ENCODE measurements around the gene SDCCAG8. TPM values are rescaled to one million over a fixed set of nuclear protein-coding genes. Genes with fewer than 3 reads are reported as not detected.

SDCCAG8 gene
- total and polyA plus RNA-seq, 2 experiments from 2014 or later, result 28.0 to 66.7 TPM

DNA sequence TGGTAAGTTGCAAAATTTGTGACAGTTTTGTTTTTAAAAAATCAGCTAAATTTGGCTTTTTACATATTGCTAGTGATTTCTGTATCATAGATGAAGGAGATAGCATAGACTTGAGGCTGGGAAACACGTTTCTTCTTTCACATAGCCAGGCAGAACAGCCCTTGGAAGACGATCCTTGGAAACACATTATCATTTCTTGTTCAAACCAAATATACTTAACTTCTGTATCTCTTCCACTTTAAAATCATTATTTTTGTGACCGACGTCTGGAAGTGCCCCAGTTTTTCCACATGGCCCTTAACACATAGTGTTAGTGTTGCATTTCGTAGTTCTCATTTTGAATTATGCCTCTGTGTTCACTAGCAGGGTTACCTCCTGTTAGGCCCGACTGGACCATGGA is 193.5 kb downstream of the SDCCAG8 start (continued):
- TF ChIP-seq, protein P1, sequence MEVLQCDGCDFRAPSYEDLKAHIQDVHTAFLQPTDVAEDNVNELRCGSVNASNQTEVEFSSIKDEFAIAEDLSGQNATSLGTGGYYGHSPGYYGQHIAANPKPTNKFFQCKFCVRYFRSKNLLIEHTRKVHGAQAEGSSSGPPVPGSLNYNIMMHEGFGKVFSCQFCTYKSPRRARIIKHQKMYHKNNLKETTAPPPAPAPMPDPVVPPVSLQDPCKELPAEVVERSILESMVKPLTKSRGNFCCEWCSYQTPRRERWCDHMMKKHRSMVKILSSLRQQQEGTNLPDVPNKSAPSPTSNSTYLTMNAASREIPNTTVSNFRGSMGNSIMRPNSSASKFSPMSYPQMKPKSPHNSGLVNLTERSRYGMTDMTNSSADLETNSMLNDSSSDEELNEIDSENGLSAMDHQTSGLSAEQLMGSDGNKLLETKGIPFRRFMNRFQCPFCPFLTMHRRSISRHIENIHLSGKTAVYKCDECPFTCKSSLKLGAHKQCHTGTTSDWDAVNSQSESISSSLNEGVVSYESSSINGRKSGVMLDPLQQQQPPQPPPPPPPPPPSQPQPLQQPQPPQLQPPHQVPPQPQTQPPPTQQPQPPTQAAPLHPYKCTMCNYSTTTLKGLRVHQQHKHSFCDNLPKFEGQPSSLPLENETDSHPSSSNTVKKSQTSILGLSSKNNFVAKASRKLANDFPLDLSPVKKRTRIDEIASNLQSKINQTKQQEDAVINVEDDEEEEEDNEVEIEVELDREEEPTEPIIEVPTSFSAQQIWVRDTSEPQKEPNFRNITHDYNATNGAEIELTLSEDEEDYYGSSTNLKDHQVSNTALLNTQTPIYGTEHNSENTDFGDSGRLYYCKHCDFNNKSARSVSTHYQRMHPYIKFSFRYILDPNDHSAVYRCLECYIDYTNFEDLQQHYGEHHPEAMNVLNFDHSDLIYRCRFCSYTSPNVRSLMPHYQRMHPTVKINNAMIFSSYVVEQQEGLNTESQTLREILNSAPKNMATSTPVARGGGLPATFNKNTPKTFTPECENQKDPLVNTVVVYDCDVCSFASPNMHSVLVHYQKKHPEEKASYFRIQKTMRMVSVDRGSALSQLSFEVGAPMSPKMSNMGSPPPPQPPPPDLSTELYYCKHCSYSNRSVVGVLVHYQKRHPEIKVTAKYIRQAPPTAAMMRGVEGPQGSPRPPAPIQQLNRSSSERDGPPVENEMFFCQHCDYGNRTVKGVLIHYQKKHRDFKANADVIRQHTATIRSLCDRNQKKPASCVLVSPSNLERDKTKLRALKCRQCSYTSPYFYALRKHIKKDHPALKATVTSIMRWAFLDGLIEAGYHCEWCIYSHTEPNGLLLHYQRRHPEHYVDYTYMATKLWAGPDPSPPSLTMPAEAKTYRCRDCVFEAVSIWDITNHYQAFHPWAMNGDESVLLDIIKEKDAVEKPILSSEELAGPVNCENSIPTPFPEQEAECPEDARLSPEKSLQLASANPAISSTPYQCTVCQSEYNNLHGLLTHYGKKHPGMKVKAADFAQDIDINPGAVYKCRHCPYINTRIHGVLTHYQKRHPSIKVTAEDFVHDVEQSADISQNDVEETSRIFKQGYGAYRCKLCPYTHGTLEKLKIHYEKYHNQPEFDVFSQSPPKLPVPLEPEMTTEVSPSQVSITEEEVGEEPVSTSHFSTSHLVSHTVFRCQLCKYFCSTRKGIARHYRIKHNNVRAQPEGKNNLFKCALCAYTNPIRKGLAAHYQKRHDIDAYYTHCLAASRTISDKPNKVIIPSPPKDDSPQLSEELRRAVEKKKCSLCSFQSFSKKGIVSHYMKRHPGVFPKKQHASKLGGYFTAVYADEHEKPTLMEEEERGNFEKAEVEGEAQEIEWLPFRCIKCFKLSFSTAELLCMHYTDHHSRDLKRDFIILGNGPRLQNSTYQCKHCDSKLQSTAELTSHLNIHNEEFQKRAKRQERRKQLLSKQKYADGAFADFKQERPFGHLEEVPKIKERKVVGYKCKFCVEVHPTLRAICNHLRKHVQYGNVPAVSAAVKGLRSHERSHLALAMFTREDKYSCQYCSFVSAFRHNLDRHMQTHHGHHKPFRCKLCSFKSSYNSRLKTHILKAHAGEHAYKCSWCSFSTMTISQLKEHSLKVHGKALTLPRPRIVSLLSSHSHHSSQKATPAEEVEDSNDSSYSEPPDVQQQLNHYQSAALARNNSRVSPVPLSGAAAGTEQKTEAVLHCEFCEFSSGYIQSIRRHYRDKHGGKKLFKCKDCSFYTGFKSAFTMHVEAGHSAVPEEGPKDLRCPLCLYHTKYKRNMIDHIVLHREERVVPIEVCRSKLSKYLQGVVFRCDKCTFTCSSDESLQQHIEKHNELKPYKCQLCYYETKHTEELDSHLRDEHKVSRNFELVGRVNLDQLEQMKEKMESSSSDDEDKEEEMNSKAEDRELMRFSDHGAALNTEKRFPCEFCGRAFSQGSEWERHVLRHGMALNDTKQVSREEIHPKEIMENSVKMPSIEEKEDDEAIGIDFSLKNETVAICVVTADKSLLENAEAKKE (CRISPR knock-in tag; IDR thresholded peaks at IDR 0.05), result no peak
- TF ChIP-seq JUNB (IDR thresholded peaks at IDR 0.05; ENCODE audit: unreplicated experiment) (no peak), ZNF114 (CRISPR knock-in tag; IDR thresholded peaks at IDR 0.05) (no peak)

GRCh38 chr1:243452092-243452491 is 196.3 kb downstream of the SDCCAG8 start:
- Histone ChIP-seq H3K4me2 (no peak overlapping the region), H3K9me2 (ENCODE audit: insufficient read depth) (no peaks in the 10 kb centered on the region), H3F3A (replicated peaks; ENCODE audit: low read depth) (no peaks in the 10 kb centered on the region), H3K36me3 (ENCODE audit: insufficient read depth) (no peaks in the 10 kb centered on the region), H3K4me3 (no peak overlapping the region), H4K20me1 (replicated peaks; ENCODE audit: insufficient read depth) (no peaks in the 10 kb centered on the region), H3K4me1 (ENCODE audit: insufficient read depth) (no peaks in the 10 kb centered on the region), H2AFZ (no peak overlapping the region), H3K79me2 (replicated peaks; ENCODE audit: insufficient read depth) (no peaks in the 10 kb centered on the region), H3K27ac (ENCODE audit: low read depth) (no peak overlapping the region), H3K27me3 (ENCODE audit: insufficient read depth) (no peaks in the 10 kb centered on the region)
- DNase-seq (ENCODE audit: low spot score), result no peak
- Mint-ChIP-seq H3K36me3 (ENCODE audit: low read depth) (no peaks in the 10 kb centered on the region), H3K4me1 (peaks cover 3% of the 10 kb centered on the region; the same call in 2 of the 3 replicates), H3K27me3 (ENCODE audit: insufficient read depth, low read depth, poor library complexity) (peaks cover 4% of the 10 kb centered on the region), H3K9me3 (no peaks in the 10 kb centered on the region), H3K27ac (no peak overlapping the region), H3K4me3 (no peak overlapping the region)
- no peak for ATAC-seq
- TF ChIP-seq EZH2 (IDR thresholded peaks at IDR 0.05; ENCODE audit: low read depth, unreplicated experiment), result no peak
- TF ChIP-seq ETS1 (IDR thresholded peaks at IDR 0.05), result no peak
- no peak for TF ChIP-seq CREB1 (CRISPR knock-in tag; IDR thresholded peaks at IDR 0.05; ENCODE audit: low read depth)
- no peak for TF ChIP-seq ZNF331 (CRISPR knock-in tag; IDR thresholded peaks at IDR 0.05; ENCODE audit: low read depth)
- TF ChIP-seq, protein P1 (CRISPR knock-in tag; IDR thresholded peaks at IDR 0.05), result no peak

Measured in GM23338 (cell line).